GM18909 (cell line): ENCODE measurements around the gene SRPK3.

Experiments used
- ATAC-seq: cut with Tn5 transposase; IDR thresholded peaks from one replicate; pipeline ENCODE4 v1.9.1; 2021; ENCODE audit warnings: mild to moderate bottlenecking; ENCODE audit not compliant: unreplicated experiment, poor library complexity

SRPK3 gene

GRCh38 chrX:153828308-153828707 is 47.5 kb downstream of the SRPK3 start:
- ATAC-seq, result no peak

- no peak for ATAC-seq
Observed at GRCh38 chrX:153828723-153829548, 48.1 kb downstream of the SRPK3 start.

- no peak for ATAC-seq
Observed at GRCh38 chrX:153829549-153829798, 48.6 kb downstream of the SRPK3 start.

GRCh38 chrX:153829799-153830639 is 49.2 kb downstream of the SRPK3 start, which contains the start of gene PDZD4:
Gene PDZD4 (minus strand): TSS chrX:153830544. CDS start chrX:153830298, 246 bp downstream.
- ATAC-seq, result no peak

- ATAC-seq, result no peak
Observed at GRCh38 chrX:153830640-153831428, 50.0 kb downstream of the SRPK3 start.

GRCh38 chrX:153831429-153832150 is 50.7 kb downstream of the SRPK3 start:
- ATAC-seq, result no peak

- ATAC-seq, result no peak
Observed at GRCh38 chrX:153832728-153833127, 51.9 kb downstream of the SRPK3 start.
